DOHH2 (cell line): ENCODE measurements around the gene KRTAP9-3.

Experiments
- CTCF ChIP-seq: fragments of 200-600 bp; sonication (generic); IDR thresholded peaks from one replicate; pipeline ENCODE4 v1.5.1; 2014; ENCODE audit warnings: antibody characterized with exemption, mild to moderate bottlenecking, low read depth, low read length; ENCODE audit not compliant: poor library complexity, severe bottlenecking
- EZH2phosphoT487 ChIP-seq: fragments of 200-600 bp; sonication (generic); IDR thresholded peaks from 2 replicates; pipeline ENCODE4 v1.6.1; 2017; ENCODE audit warnings: borderline replicate concordance, mild to moderate bottlenecking, antibody characterized with exemption, low read length, moderate library complexity, mixed read lengths

DNA sequence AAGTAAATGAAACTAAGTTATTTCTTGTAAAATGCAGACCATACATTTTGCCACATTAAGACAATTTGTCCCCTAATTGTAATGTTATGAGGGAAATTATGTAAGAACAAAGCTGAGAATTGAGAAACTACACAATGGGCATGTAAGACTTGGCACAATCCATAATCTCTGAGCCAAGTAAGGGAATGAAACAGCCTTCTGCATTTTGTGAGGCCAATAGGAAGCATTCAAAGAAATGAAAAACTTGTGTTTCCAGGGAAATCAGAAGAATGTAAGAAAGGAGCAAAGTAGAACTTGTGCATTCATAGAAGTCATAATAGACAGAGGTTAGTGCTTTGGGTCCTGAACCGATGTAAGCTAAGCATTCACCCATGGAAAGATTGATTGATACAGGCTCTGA is 19.0 kb downstream of the KRTAP9-3 start:
- TF ChIP-seq CTCF = no peak
- TF ChIP-seq EZH2phosphoT487 = no peak
